Measurements from ENCODE around the gene LINGO3.
A peak's percentile ranks its signal among the peaks of the same experiment; 100 is the strongest.

Gene LINGO3

DNA sequence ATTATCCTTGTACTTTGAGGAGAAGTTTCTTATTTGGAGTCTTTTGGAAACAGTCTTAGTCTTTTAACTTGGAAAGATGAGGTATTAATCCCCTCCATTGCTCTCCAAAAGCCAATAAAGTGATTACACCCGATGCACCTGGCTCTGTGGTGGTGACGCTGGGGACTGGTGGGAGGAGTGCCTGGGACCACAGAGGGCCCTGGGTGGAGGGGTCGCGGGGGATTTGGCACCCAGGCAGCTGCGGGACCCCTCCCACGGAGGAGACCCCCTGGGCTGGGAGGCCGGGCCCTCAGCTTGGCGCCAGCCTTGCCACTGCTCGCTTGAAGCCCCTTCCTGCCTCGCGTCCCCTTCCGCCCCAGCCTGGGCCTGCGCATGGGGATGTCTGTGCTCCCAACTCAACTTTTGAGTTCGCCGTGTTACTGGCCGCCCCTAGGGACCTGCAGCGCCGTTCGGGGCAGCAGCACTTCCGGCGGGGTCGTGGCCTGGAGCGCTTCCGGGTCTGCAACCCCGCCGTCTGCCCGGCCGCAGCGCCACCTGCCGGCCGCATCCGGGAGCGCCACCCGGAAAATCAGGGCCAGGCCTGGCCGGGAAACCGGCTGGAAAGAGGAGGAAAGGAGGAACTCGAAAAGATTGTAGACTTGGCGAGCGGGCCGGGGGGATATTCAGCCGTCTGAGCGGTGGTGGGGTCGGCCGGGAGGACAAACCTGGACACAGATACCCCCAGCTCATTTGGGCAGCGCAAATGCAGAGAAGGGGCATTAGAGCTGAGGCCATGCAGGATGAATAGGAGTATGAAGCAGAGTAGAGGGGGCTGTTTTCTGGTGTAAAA lies 34.4 kb downstream of the LINGO3 start:
- TF ChIP-seq, protein P1, sequence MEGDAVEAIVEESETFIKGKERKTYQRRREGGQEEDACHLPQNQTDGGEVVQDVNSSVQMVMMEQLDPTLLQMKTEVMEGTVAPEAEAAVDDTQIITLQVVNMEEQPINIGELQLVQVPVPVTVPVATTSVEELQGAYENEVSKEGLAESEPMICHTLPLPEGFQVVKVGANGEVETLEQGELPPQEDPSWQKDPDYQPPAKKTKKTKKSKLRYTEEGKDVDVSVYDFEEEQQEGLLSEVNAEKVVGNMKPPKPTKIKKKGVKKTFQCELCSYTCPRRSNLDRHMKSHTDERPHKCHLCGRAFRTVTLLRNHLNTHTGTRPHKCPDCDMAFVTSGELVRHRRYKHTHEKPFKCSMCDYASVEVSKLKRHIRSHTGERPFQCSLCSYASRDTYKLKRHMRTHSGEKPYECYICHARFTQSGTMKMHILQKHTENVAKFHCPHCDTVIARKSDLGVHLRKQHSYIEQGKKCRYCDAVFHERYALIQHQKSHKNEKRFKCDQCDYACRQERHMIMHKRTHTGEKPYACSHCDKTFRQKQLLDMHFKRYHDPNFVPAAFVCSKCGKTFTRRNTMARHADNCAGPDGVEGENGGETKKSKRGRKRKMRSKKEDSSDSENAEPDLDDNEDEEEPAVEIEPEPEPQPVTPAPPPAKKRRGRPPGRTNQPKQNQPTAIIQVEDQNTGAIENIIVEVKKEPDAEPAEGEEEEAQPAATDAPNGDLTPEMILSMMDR (IDR thresholded peaks at IDR 0.05; ENCODE audit: control insufficient read depth, extremely low read depth, insufficient read depth) = peak; percentile 93
- H3K4me3 ChIP-seq (ENCODE audit: low read depth, low read length) = peak overlapping the region; percentile 45
- no peak for DNase-seq (ENCODE audit: low read depth)

GRCh38 chr19:2271234-2272103 lies 36.5 kb downstream of the LINGO3 start:
- no peak for DNase-seq (ENCODE audit: low read depth)
- TF ChIP-seq, protein P1 (IDR thresholded peaks at IDR 0.05; ENCODE audit: control insufficient read depth, extremely low read depth, insufficient read depth) = no peak
- H3K4me3 ChIP-seq (ENCODE audit: low read depth, low read length) = peak overlapping the region; percentile 93

DNA sequence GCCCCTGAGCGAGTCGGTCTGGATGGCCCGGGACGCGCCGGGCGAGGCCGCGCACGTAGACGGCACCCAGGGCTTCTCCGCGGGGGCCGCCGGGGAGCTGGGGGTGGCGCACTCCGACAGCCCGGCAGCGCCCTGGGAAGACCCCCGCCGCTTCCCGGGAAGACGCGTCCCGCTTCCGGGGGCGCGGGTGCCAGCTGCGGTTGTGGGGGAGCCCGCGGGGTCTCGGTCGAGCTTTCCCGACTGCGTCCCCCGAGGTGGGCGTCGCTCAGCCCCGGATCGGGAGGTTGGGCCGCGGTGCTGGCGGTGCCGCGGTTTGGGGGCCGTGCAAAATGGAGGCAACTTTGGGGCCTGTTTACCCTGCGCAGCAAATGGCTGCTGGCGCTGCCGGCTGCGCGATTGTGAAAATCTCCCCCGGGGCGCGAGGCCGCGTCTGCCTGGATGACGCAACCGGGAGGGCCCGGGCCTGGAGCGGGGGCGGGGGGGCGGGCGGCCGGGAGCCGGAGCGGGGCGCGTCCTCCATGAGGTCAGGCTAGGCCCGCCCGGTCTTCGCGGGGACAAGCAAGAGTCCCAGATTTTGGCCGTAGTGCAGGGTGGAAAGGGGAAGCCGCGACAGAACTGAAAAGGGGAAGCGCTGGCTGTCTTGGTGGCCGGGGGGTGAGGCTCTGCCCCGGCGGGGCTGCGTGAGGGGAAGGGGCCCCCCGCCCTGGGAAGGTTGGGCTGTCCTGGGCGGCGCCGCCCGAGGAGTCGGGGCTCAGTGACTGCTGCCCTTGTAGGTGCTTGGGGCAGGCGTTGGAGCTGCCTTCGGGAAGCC lies 37.3 kb downstream of the LINGO3 start:
- TF ChIP-seq, protein P1 (IDR thresholded peaks at IDR 0.05; ENCODE audit: control insufficient read depth, extremely low read depth, insufficient read depth) = no peak
- peak overlapping the region; percentile 93 for H3K4me3 ChIP-seq (ENCODE audit: low read depth, low read length)
- DNase-seq (ENCODE audit: low read depth) = no peak

GRCh38 chr19:2270157-2270422 lies 37.9 kb downstream of the LINGO3 start:
- TF ChIP-seq, protein P1 (IDR thresholded peaks at IDR 0.05; ENCODE audit: control insufficient read depth, extremely low read depth, insufficient read depth) = no peak
- no peak for DNase-seq (ENCODE audit: low read depth)

DNA sequence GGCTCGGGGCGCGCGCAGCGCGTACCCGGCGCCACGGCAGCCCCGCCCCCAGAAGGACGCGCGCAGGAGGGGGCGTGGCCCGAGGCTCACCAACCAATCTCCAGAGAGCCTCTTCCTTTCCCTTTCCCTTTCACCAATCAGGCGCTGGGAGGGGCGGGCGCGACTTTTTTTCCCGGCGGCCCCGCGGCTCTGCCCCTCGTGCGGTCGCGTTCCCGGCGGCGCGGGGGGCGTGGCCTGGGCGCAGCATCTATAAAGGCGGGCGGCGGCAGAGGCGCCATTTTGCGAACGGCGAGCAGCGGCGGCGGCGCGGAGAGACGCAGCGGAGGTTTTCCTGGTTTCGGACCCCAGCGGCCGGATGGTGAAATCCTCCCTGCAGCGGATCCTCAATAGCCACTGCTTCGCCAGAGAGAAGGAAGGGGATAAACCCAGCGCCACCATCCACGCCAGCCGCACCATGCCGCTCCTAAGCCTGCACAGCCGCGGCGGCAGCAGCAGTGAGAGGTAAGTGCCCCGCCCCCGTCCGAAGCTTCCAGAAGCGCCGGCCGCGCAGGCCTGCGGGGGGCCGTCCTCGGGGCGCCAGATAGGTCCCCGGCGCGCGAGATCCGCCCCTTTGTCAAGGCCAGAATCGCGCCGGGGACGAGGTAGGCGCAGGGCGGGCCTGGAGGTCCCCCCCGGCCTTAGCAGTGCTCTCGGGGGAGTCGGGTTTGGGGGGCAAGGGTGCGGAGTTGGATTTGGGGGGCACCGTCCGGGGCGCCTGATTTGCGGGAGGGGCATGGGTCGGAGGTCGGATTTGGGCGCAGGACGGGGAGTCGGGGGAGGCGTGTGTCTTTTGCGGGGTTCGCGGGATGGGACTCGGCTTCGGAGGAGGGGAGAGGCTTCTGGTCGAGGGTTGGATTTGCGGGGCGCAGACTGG lies 38.5 kb downstream of the LINGO3 start:
- TF ChIP-seq, protein P1 (IDR thresholded peaks at IDR 0.05; ENCODE audit: control insufficient read depth, extremely low read depth, insufficient read depth) = no peak
- H3K4me3 ChIP-seq (ENCODE audit: low read depth, low read length) = peak overlapping the region; percentile 93
- DNase-seq (ENCODE audit: low read depth) = peak; percentile 76

More at GRCh38 chr19:2270157-2270422, 37.9 kb downstream of the LINGO3 start:
- H3K4me3 ChIP-seq (ENCODE audit: low read depth, low read length) = peak overlapping the region; percentile 93

DNA sequence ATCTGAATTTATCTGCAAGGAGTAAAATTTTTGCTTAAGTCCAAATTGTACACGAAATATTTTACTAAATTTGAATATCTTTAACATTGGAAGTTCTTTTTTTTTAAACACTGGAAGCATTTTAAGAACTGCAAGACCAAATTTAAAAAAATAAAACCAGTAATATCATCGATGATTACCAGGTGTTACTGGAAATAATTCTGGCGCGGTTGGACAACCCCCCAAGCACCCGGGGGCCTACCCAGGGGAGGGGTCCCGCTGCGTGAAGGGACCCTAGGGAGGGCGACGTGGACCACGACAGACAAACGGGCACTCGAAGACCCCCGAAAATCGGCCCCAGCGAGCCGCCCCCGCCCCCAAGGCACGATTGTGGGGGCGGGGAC lies 39.1 kb downstream of the LINGO3 start:
- H3K4me3 ChIP-seq (ENCODE audit: low read depth, low read length) = peak overlapping the region; percentile 93
- no peak for DNase-seq (ENCODE audit: low read depth)
- TF ChIP-seq, protein P1 (IDR thresholded peaks at IDR 0.05; ENCODE audit: control insufficient read depth, extremely low read depth, insufficient read depth) = no peak

Data from LNCaP clone FGC (cell line).